KOPT-K1 (cell line): Measurements from ENCODE around the gene NPEPL1.

Source experiments
- H3K27ac ChIP-seq: fragments of 200-600 bp; sonication (generic); 2 replicates; pipeline ENCODE4 v1.5.1; 2016; ENCODE audit warnings: antibody characterized with exemption, mild to moderate bottlenecking, low read depth, low read length; ENCODE audit not compliant: poor library complexity, severe bottlenecking
- H3K36me3 ChIP-seq: fragments of 200-600 bp; sonication (generic); 2 replicates; pipeline ENCODE4 v1.5.1; 2017; ENCODE audit warnings: antibody characterized with exemption, mild to moderate bottlenecking, low read length, moderate library complexity; ENCODE audit not compliant: insufficient read depth
- H3K9me3 ChIP-seq: fragments of 200-600 bp; sonication (generic); 2 replicates; pipeline ENCODE4 v1.5.1; 2017; ENCODE audit warnings: antibody characterized with exemption, low read length, mild to moderate bottlenecking; ENCODE audit not compliant: insufficient read depth, poor library complexity, severe bottlenecking

Gene NPEPL1

GRCh38 chr20:58698741-58699622 lies 6.4 kb downstream of the NPEPL1 start:
- H3K27ac ChIP-seq: no peak overlapping the region
- peaks cover 34% of the 10 kb centered on the region; the same call in 1 of the 2 replicates for H3K36me3 ChIP-seq
- H3K9me3 ChIP-seq: no peaks in the 10 kb centered on the region

GRCh38 chr20:58699623-58700107 lies 7.1 kb downstream of the NPEPL1 start:
- Histone ChIP-seq H3K27ac (no peak overlapping the region), H3K36me3 (peaks cover 38% of the 10 kb centered on the region; the same call in 1 of the 2 replicates), H3K9me3 (no peaks in the 10 kb centered on the region)

- peaks cover 43% of the 10 kb centered on the region; the same call in 1 of the 2 replicates for H3K36me3 ChIP-seq
Measured at GRCh38 chr20:58700121-58700821, 7.7 kb downstream of the NPEPL1 start.

GRCh38 chr20:58700823-58701222 lies 8.2 kb downstream of the NPEPL1 start:
- Histone ChIP-seq H3K27ac (no peak overlapping the region), H3K9me3 (no peaks in the 10 kb centered on the region), H3K36me3 (peaks cover 43% of the 10 kb centered on the region; the same call in 1 of the 2 replicates)

More at GRCh38 chr20:58700121-58700821, 7.7 kb downstream of the NPEPL1 start:
- Histone ChIP-seq H3K27ac (no peak overlapping the region), H3K9me3 (no peaks in the 10 kb centered on the region)

- Histone ChIP-seq H3K27ac (no peak overlapping the region), H3K36me3 (peaks cover 43% of the 10 kb centered on the region; the same call in 1 of the 2 replicates), H3K9me3 (no peaks in the 10 kb centered on the region)
Measured at GRCh38 chr20:58701431-58702160, 9.0 kb downstream of the NPEPL1 start.

DNA sequence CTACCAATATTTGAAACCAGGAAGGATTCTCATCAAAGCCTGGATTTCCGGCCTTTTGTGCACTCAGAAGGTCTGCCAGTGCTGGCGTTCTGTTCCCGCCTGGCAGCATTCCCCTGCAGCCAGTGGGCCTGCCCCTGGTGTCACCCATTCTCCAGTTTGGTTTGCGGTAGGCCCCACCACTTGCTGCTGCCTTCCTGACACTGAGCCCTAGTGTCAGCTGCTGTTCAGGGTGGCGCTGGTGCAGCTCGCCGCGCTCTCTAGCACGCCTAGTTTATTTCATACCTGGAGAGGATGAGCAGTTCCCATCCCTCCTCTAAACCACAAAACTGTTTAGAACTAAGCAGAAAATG lies 9.5 kb downstream of the NPEPL1 start:
- no peaks in the 10 kb centered on the region for H3K9me3 ChIP-seq
- H3K27ac ChIP-seq: no peak overlapping the region
- peaks cover 43% of the 10 kb centered on the region; the same call in 1 of the 2 replicates for H3K36me3 ChIP-seq

GRCh38 chr20:58702859-58703648 lies 10.5 kb downstream of the NPEPL1 start:
- peaks cover 35% of the 10 kb centered on the region; the same call in 1 of the 2 replicates for H3K36me3 ChIP-seq
- no peaks in the 10 kb centered on the region for H3K9me3 ChIP-seq
- H3K27ac ChIP-seq: no peak overlapping the region

GRCh38 chr20:58703765-58704371 lies 11.3 kb downstream of the NPEPL1 start:
- Histone ChIP-seq H3K9me3 (no peaks in the 10 kb centered on the region), H3K36me3 (peaks cover 33% of the 10 kb centered on the region; the same call in 1 of the 2 replicates), H3K27ac (no peak overlapping the region)

DNA sequence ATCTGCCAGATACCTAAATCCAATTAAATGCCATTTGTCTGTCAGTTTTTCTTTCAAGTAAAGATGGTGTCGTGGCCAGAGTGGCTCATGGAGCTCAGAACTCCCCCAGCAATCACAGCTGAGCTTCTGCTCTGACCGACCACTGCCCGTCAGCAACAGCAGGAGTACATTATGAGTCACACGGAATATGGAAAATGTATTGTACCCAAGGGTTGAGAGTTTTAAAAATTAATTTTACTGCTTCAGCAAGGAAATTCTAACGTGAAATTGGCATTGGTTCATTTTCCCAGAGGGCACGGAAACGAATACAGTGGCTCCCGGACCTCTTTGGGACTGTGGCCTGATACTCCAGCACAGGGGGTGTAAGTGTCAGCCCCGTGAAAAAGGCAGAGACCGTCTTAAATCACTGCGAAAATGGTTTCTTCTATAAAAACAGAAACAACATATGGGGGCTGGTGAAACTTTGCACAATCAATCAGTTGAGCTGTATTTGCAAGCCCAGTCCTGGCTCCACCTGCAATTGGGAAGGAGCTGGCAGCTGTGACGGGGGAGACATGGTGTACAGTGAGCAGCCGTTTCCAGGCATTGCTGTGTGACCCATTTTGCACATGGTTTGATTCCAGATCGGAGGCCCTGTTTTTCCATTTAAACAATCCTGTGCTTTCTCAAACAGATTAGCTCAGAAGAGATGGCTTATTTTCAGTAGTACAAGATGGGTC lies 12.8 kb downstream of the NPEPL1 start:
- H3K9me3 ChIP-seq: no peaks in the 10 kb centered on the region

GRCh38 chr20:58706150-58706892 lies 13.7 kb downstream of the NPEPL1 start:
- Histone ChIP-seq H3K27ac (no peak overlapping the region), H3K36me3 (peaks cover 24% of the 10 kb centered on the region; the same call in 1 of the 2 replicates), H3K9me3 (no peaks in the 10 kb centered on the region)

More for the DNA sequence above, 12.8 kb downstream of the NPEPL1 start:
- H3K27ac ChIP-seq: no peak overlapping the region
- H3K36me3 ChIP-seq: peaks cover 27% of the 10 kb centered on the region; the same call in 1 of the 2 replicates

GRCh38 chr20:58706975-58707681 lies 14.5 kb downstream of the NPEPL1 start:
- no peak overlapping the region for H3K27ac ChIP-seq
- no peaks in the 10 kb centered on the region for H3K9me3 ChIP-seq
- H3K36me3 ChIP-seq: peaks cover 24% of the 10 kb centered on the region; the same call in 1 of the 2 replicates

DNA sequence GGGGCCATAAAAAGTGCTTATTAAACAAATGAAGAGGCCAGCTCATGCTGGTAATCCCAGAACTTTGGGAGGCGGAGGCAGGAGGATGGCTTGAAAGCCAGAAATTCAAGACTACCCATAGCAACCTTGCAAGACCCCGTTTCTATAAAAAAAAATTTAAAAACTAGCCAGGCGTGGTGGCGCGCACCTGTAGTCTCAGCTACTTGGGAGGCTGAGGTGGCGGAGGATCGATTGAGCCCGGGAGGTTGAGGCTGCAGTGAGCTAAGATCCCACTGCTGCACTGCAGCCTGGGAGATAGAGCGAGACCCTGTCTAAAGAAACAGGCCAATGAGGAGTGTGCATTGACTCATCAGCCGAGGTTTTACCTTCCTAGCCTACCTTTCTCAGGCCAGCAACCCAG lies 15.2 kb downstream of the NPEPL1 start:
- Histone ChIP-seq H3K27ac (no peak overlapping the region), H3K36me3 (peaks cover 22% of the 10 kb centered on the region; the same call in 1 of the 2 replicates), H3K9me3 (no peaks in the 10 kb centered on the region)
